ENCODE results near the gene MEX3A.

Gene MEX3A

GRCh38 chr1:156097499-156098178 lies 15.4 kb upstream of the MEX3A start:
- TF ChIP-seq TCF12 (IDR thresholded peaks at IDR 0.05; ENCODE audit: low read depth): no peak
- no peak for TF ChIP-seq TAF1 (IDR thresholded peaks at IDR 0.05; ENCODE audit: low read depth)
- no peak for TF ChIP-seq USF1 (IDR thresholded peaks at IDR 0.05)
- TF ChIP-seq CREB1 (IDR thresholded peaks at IDR 0.05; ENCODE audit: low read depth): no peak
- no peak for TF ChIP-seq REST (IDR thresholded peaks at IDR 0.05; ENCODE audit: low read depth)
- TF ChIP-seq EP300 (IDR thresholded peaks at IDR 0.05; ENCODE audit: borderline replicate concordance): no peak
- TF ChIP-seq CEBPB (IDR thresholded peaks at IDR 0.05): no peak
- no peak for TF ChIP-seq MAX (IDR thresholded peaks at IDR 0.05)
- no peak for TF ChIP-seq FOXM1 (IDR thresholded peaks at IDR 0.05; ENCODE audit: borderline replicate concordance, low read depth)
- no peak for TF ChIP-seq RAD21 (IDR thresholded peaks at IDR 0.05; ENCODE audit: low read depth)
- TF ChIP-seq ZBTB7A (IDR thresholded peaks at IDR 0.05; ENCODE audit: low read depth): no peak

GRCh38 chr1:156096640-156097391 lies 14.6 kb upstream of the MEX3A start:
- TF ChIP-seq NFIC (IDR thresholded peaks at IDR 0.05): no peak
- TF ChIP-seq ZBTB7A (IDR thresholded peaks at IDR 0.05; ENCODE audit: low read depth): peak; percentile 38; the same call in 1 of the 2 replicates
- no peak for TF ChIP-seq TEAD4 (IDR thresholded peaks at IDR 0.05)
- TF ChIP-seq TAF1 (IDR thresholded peaks at IDR 0.05; ENCODE audit: low read depth): no peak
- TF ChIP-seq YY1 (IDR thresholded peaks at IDR 0.05; ENCODE audit: low read depth): no peak
- no peak for TF ChIP-seq EP300 (IDR thresholded peaks at IDR 0.05; ENCODE audit: borderline replicate concordance)
- TF ChIP-seq FOXM1 (IDR thresholded peaks at IDR 0.05; ENCODE audit: borderline replicate concordance, low read depth): no peak
- peak; percentile 99 for TF ChIP-seq RAD21 (IDR thresholded peaks at IDR 0.05; ENCODE audit: low read depth)
- no peak for TF ChIP-seq CREB1 (IDR thresholded peaks at IDR 0.05; ENCODE audit: low read depth)

- TF ChIP-seq NFIC (IDR thresholded peaks at IDR 0.05): no peak
- TF ChIP-seq RAD21 (IDR thresholded peaks at IDR 0.05; ENCODE audit: low read depth): no peak
- TF ChIP-seq TEAD4 (IDR thresholded peaks at IDR 0.05): no peak
- no peak for TF ChIP-seq EP300 (IDR thresholded peaks at IDR 0.05; ENCODE audit: borderline replicate concordance)
- TF ChIP-seq USF1 (IDR thresholded peaks at IDR 0.05): no peak
Measured at GRCh38 chr1:156095906-156096508, 13.7 kb upstream of the MEX3A start.

- no peak for TF ChIP-seq CREB1 (IDR thresholded peaks at IDR 0.05; ENCODE audit: low read depth)
- no peak for TF ChIP-seq TEAD4 (IDR thresholded peaks at IDR 0.05)
- no peak for TF ChIP-seq MAX (IDR thresholded peaks at IDR 0.05)
- no peak for TF ChIP-seq CEBPB (IDR thresholded peaks at IDR 0.05)
- TF ChIP-seq RAD21 (IDR thresholded peaks at IDR 0.05; ENCODE audit: low read depth): no peak
- no peak for TF ChIP-seq YY1 (IDR thresholded peaks at IDR 0.05; ENCODE audit: low read depth)
- TF ChIP-seq REST (IDR thresholded peaks at IDR 0.05; ENCODE audit: low read depth): no peak
- TF ChIP-seq EGR1 (IDR thresholded peaks at IDR 0.05): no peak
- TF ChIP-seq ZBTB7A (IDR thresholded peaks at IDR 0.05; ENCODE audit: low read depth): no peak
- TF ChIP-seq EP300 (IDR thresholded peaks at IDR 0.05; ENCODE audit: borderline replicate concordance): no peak
- TF ChIP-seq USF1 (IDR thresholded peaks at IDR 0.05): no peak
- TF ChIP-seq NFIC (IDR thresholded peaks at IDR 0.05): no peak
- no peak for TF ChIP-seq TAF1 (IDR thresholded peaks at IDR 0.05; ENCODE audit: low read depth)
- TF ChIP-seq FOXM1 (IDR thresholded peaks at IDR 0.05; ENCODE audit: borderline replicate concordance, low read depth): no peak
- no peak for TF ChIP-seq TCF12 (IDR thresholded peaks at IDR 0.05; ENCODE audit: low read depth)
Measured at GRCh38 chr1:156091610-156092009, 9.3 kb upstream of the MEX3A start.

GRCh38 chr1:156090840-156091188 lies 8.5 kb upstream of the MEX3A start:
- TF ChIP-seq REST (IDR thresholded peaks at IDR 0.05; ENCODE audit: low read depth) (no peak), RAD21 (IDR thresholded peaks at IDR 0.05; ENCODE audit: low read depth) (peak; percentile 94)

All from Ishikawa (cell line).